ENCODE data around the gene PDF. TPM values are rescaled to one million over a fixed set of nuclear protein-coding genes. Genes with fewer than 3 reads are reported as not detected.

PDF gene
- total RNA-seq, 2 experiments from 2014 or later: 37.8 to 54.8 TPM

DNA sequence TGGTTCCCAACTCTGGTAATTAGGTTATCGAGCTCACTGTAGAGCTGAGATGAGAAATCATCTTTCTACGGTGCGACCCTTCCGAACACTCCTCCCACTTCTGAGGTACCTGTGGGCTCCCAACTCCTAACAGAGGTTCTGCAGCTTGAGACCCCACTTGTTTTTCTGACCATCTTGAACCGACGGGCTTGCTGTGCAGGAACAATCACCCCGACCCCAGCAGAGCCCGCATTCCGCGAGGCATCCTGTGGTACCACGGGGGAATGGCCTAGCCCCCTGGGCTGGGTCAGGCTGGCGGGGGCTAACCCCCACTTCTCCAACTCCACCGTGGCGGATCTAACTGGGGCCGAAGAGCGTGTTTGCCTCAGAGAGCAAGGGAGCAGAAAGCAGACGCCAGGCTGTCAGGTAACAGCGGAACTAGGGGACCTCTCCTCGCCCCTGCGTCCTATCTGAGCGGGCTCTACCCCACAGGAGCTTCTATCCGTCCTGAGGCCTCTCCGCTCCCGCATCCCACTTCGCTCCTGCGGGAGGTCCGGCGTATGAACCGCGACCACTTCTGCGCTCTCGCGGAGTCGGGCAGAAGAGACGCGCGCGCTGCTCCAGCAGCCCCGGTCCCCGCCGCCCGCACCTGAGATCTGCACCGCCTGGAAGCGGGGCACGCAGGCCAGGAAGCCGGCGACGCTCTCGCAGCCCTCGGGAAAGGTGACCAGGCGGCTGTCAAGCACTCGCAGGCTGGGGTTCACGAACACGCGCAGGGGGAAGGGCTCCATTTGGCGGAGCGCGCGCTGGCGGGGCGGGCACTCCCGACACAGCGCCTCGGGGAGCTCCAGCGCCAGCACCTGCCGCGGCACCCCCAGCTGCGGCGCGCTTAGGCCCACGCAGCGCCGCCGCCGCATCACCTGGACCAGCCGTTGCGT, 761 bp downstream of the PDF start:
- peak overlapping the region; percentile 75 for H3K4me3 ChIP-seq (ENCODE audit: low read depth, low read length, poor library complexity, severe bottlenecking)
- H3K9me2 ChIP-seq (ENCODE audit: insufficient read depth, low read length): no peaks in the 10 kb centered on the region
- peak overlapping the region; percentile 70 for H3K27ac ChIP-seq (ENCODE audit: low read depth, low read length, poor library complexity, severe bottlenecking)
- TF ChIP-seq, protein P1, sequence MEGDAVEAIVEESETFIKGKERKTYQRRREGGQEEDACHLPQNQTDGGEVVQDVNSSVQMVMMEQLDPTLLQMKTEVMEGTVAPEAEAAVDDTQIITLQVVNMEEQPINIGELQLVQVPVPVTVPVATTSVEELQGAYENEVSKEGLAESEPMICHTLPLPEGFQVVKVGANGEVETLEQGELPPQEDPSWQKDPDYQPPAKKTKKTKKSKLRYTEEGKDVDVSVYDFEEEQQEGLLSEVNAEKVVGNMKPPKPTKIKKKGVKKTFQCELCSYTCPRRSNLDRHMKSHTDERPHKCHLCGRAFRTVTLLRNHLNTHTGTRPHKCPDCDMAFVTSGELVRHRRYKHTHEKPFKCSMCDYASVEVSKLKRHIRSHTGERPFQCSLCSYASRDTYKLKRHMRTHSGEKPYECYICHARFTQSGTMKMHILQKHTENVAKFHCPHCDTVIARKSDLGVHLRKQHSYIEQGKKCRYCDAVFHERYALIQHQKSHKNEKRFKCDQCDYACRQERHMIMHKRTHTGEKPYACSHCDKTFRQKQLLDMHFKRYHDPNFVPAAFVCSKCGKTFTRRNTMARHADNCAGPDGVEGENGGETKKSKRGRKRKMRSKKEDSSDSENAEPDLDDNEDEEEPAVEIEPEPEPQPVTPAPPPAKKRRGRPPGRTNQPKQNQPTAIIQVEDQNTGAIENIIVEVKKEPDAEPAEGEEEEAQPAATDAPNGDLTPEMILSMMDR (conservative IDR thresholded peaks at IDR 0.05; ENCODE audit: low read length): no peak
- TF ChIP-seq EZH2phosphoT487 (IDR thresholded peaks at IDR 0.05; ENCODE audit: borderline replicate concordance, low read depth, low read length): no peak
- H3K4me2 ChIP-seq (ENCODE audit: low read length): peak overlapping the region; percentile 89
- H2AFZ ChIP-seq (ENCODE audit: low read length): peak overlapping the region; percentile 54
- peaks cover 51% of the 10 kb centered on the region for H3K4me1 ChIP-seq (ENCODE audit: insufficient read depth, low read length, poor library complexity, severe bottlenecking)
- H3K9me3 ChIP-seq (ENCODE audit: low read length): no peaks in the 10 kb centered on the region
- intact Hi-C loops (cut with micrococcal nuclease; ENCODE audit: unreplicated experiment): loop anchor here (1.0 to 10.0 kb wide), 6 partner anchors 10 to 435 kb away; partner anchors contain the start of genes COG8, NIP7, VPS4A and WWP2
- ChIA-PET CTCF (ENCODE audit: unreplicated experiment) (no interaction called here), POLR2A (interaction anchor here (0.7 to 2.8 kb wide), 4 partner anchors 9 to 12 kb away, joined by 3 to 11 read pairs (median 6); partner anchors contain the start of gene NIP7)
- peaks cover 65% of the 10 kb centered on the region for H3K79me2 ChIP-seq (ENCODE audit: insufficient read depth, low read depth, low read length)
- peaks cover 82% of the 10 kb centered on the region for H3K36me3 ChIP-seq (ENCODE audit: insufficient read depth, low read length)
- H4K20me1 ChIP-seq (ENCODE audit: insufficient read depth, low read length): peaks cover 38% of the 10 kb centered on the region
- DNase-seq (ENCODE audit: low spot score): peak; percentile 59
- BruUV-seq (replicated peaks): no TSS peak

DNA sequence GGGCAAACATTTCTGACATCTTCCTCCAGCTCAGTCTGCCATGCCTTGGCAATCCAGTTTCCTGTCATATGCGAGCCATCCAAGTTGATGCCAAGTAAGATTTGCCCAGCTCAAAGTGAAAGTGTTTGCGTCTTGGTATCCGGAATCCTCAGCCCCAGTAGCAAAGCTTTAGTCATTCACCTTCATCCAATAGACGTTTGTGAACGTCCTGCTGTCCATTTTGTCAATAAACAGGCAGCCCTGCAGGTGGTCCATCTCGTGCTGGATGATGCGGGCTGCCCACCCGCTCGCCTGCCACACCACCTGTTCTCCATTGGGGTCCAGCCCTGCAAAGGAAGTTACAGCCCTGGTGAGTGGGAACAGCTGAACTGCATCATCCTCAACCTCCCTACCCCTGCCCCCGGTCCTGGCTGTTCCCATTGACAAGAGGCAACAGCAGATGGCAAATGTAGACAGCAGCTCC, 1.5 kb downstream of the PDF start:
- CTCF ChIA-PET (ENCODE audit: unreplicated experiment): no interaction called here
- peaks cover 38% of the 10 kb centered on the region for H4K20me1 ChIP-seq (ENCODE audit: insufficient read depth, low read length)
- POLR2A ChIA-PET: interaction anchor here (0.6 to 2.8 kb wide), 6 partner anchors 9 to 795 kb away, joined by 3 to 11 read pairs (median 4); partner anchors contain the start of gene NIP7
- H3K27ac ChIP-seq (ENCODE audit: low read depth, low read length, poor library complexity, severe bottlenecking): peak overlapping the region; percentile 70
- peaks cover 72% of the 10 kb centered on the region for H3K79me2 ChIP-seq (ENCODE audit: insufficient read depth, low read depth, low read length)
- no peaks in the 10 kb centered on the region for H3K9me2 ChIP-seq (ENCODE audit: insufficient read depth, low read length)
- peak overlapping the region; percentile 89 for H3K4me2 ChIP-seq (ENCODE audit: low read length)
- intact Hi-C loops (cut with micrococcal nuclease; ENCODE audit: unreplicated experiment): no loop called here
- no peak for TF ChIP-seq EZH2phosphoT487 (IDR thresholded peaks at IDR 0.05; ENCODE audit: borderline replicate concordance, low read depth, low read length)
- TF ChIP-seq, protein P1 (conservative IDR thresholded peaks at IDR 0.05; ENCODE audit: low read length): no peak
- H3K9me3 ChIP-seq (ENCODE audit: low read length): no peaks in the 10 kb centered on the region
- H3K4me3 ChIP-seq (ENCODE audit: low read depth, low read length, poor library complexity, severe bottlenecking): peak overlapping the region; percentile 75
- DNase-seq (ENCODE audit: low spot score): peak; percentile 27
- no peak overlapping the region for H2AFZ ChIP-seq (ENCODE audit: low read length)
- peaks cover 51% of the 10 kb centered on the region for H3K4me1 ChIP-seq (ENCODE audit: insufficient read depth, low read length, poor library complexity, severe bottlenecking)
- no TSS peak for BruUV-seq (replicated peaks)
- H3K36me3 ChIP-seq (ENCODE audit: insufficient read depth, low read length): peaks cover 82% of the 10 kb centered on the region

Measured in OCI-LY7 (cell line).